SK-N-SH treated with all-trans-retinoic acid at 6 μM for 48 hours (cell line): ENCODE measurements around the gene C5.

Experiments used
- ARNTL ChIP-seq: fragments of 450-650 bp; formaldehyde crosslinking; IDR thresholded peaks from 2 replicates; pipeline ENCODE4 v1.5.0; 2020; ENCODE audit warnings: low read depth, mild to moderate bottlenecking, moderate library complexity, borderline replicate concordance
- BACH2 ChIP-seq: fragments of 250-450 bp; sonication (Bioruptor Pico); IDR thresholded peaks from 2 replicates; pipeline ENCODE4 v1.9.0; 2021; ENCODE audit warnings: mild to moderate bottlenecking, borderline replicate concordance
- ESRRG ChIP-seq: fragments of 250-450 bp; sonication (Bioruptor Pico); IDR thresholded peaks from 2 replicates; pipeline ENCODE4 v1.6.1; 2021; ENCODE audit warnings: mild to moderate bottlenecking
- OSR1 ChIP-seq: fragments of 250-450 bp; sonication (Bioruptor Pico); IDR thresholded peaks from 2 replicates; pipeline ENCODE4 v1.8.0; 2022; ENCODE audit warnings: moderate library complexity, mild to moderate bottlenecking, inconsistent platforms
- RARB ChIP-seq: fragments of 250-450 bp; sonication (Bioruptor Pico); IDR thresholded peaks from 2 replicates; pipeline ENCODE4 v1.8.0; 2021; ENCODE audit warnings: mild to moderate bottlenecking, moderate library complexity
- SNAI2 ChIP-seq: fragments of 250-450 bp; sonication (Bioruptor Pico); IDR thresholded peaks from 2 replicates; pipeline ENCODE4 v1.5.0; 2020; ENCODE audit warnings: mild to moderate bottlenecking, moderate library complexity
- TOX ChIP-seq: fragments of 250-450 bp; sonication (Bioruptor Pico); IDR thresholded peaks from 2 replicates; pipeline ENCODE4 v1.8.0; 2021; ENCODE audit warnings: mild to moderate bottlenecking, moderate library complexity, borderline replicate concordance
- ZFP3 ChIP-seq: fragments of 250-450 bp; sonication (Bioruptor Pico); IDR thresholded peaks from 2 replicates; pipeline ENCODE4 v1.5.0; 2020; ENCODE audit warnings: mild to moderate bottlenecking, moderate library complexity
- ZFP30 ChIP-seq: fragments of 450-650 bp; formaldehyde crosslinking; IDR thresholded peaks from 2 replicates; pipeline ENCODE4 v1.5.0; 2022; ENCODE audit warnings: mild to moderate bottlenecking, moderate library complexity
- ZNF565 ChIP-seq: fragments of 450-650 bp; formaldehyde crosslinking; conservative IDR thresholded peaks from 2 replicates; pipeline ENCODE4 v1.5.0; 2020; ENCODE audit warnings: low read depth, mild to moderate bottlenecking, moderate library complexity
- ZNF70 ChIP-seq: fragments of 450-650 bp; formaldehyde crosslinking; IDR thresholded peaks from 2 replicates; pipeline ENCODE4 v1.5.0; 2020; ENCODE audit warnings: mild to moderate bottlenecking, moderate library complexity
- ZNF8 ChIP-seq: fragments of 450-650 bp; formaldehyde crosslinking; IDR thresholded peaks from 2 replicates; pipeline ENCODE4 v1.5.0; 2020; ENCODE audit warnings: mild to moderate bottlenecking, moderate library complexity

GRCh38 chr9:120919843-120920805 is 130.0 kb downstream of the C5 start:
- TF ChIP-seq ARNTL (CRISPR knock-in tag): no peak
- TF ChIP-seq ZNF70 (CRISPR knock-in tag): peak; percentile 67; the same call in 1 of the 2 replicates
- TF ChIP-seq ZFP30: no peak
- TF ChIP-seq ZNF565 (CRISPR knock-in tag): no peak
- no peak for TF ChIP-seq ESRRG (CRISPR knock-in tag)
- TF ChIP-seq BACH2 (CRISPR knock-in tag): no peak
- TF ChIP-seq ZNF8 (CRISPR knock-in tag): no peak
- no peak for TF ChIP-seq SNAI2 (CRISPR knock-in tag)
- TF ChIP-seq TOX (CRISPR knock-in tag): no peak
- no peak for TF ChIP-seq RARB (CRISPR knock-in tag)
- TF ChIP-seq ZFP3 (CRISPR knock-in tag): no peak
- no peak for TF ChIP-seq OSR1 (CRISPR knock-in tag)
